Neural progenitor cell (in vitro differentiated cells): Measurements from ENCODE around the gene HOXA10.

Experiments
- EZH2phosphoT487 ChIP-seq: fragments of 200-600 bp; sonication (generic); IDR thresholded peaks from 2 replicates; pipeline ENCODE4 v1.6.1; 2017; ENCODE audit warnings: antibody characterized with exemption
- TF ChIP-seq, protein P1 (sequence below): fragments of 200-600 bp; sonication (generic); IDR thresholded peaks from 2 replicates; pipeline ENCODE4 v1.5.1; 2017; ENCODE audit warnings: antibody characterized with exemption, mild to moderate bottlenecking

DNA sequence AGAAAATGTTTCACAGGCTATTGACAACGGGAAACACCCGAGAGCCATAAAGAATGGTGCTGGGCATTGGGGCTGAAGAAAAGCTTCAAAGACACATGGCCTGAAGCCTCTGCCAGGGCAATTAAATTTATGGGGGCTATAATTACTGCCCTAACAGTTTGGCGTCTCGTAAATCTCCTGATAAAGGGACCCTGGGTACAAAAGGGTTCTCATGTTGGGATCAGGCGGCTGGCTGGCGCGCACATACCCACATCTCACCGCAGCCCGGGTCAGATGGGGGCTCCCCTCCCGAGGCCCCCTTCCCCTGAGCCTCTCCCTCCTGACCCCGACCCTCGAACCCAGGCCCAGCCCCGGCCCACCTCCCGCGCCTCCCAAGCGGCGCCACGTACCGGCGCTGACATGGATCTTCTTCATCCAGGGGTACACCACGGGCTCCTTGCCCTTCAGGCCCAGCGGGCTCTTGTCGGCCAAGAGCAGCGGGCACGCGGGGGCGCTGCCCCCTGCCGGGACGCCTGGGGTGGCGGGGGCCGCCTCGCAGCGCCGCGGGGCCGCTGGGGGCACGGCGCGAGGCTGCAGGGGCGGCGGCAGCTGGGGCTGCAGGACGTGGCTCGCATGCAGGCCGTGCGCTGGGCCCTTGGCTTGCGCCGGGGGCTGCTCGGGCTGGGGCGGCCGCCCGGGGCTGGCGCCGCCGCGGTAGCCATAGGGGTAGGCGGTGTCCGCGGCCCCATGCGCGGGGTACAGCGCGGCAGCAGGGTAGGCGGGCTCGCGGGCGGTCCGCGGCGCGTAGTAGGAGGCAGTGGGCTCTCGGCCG is 44.2 kb downstream of the HOXA10 start:
- TF ChIP-seq, protein P1, sequence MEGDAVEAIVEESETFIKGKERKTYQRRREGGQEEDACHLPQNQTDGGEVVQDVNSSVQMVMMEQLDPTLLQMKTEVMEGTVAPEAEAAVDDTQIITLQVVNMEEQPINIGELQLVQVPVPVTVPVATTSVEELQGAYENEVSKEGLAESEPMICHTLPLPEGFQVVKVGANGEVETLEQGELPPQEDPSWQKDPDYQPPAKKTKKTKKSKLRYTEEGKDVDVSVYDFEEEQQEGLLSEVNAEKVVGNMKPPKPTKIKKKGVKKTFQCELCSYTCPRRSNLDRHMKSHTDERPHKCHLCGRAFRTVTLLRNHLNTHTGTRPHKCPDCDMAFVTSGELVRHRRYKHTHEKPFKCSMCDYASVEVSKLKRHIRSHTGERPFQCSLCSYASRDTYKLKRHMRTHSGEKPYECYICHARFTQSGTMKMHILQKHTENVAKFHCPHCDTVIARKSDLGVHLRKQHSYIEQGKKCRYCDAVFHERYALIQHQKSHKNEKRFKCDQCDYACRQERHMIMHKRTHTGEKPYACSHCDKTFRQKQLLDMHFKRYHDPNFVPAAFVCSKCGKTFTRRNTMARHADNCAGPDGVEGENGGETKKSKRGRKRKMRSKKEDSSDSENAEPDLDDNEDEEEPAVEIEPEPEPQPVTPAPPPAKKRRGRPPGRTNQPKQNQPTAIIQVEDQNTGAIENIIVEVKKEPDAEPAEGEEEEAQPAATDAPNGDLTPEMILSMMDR: no peak
- peak; percentile 14 for TF ChIP-seq EZH2phosphoT487
